SK-N-SH (cell line): ENCODE data around the gene CDH18.

Source experiments
- CHD2 ChIP-seq: fragments of 150-350 bp; IDR thresholded peaks from 2 replicates; pipeline ENCODE4 v1.6.1; 2018; ENCODE audit warnings: low read length; ENCODE audit not compliant: partially characterized antibody
- CTCF ChIP-seq: fragments of 200-600 bp; sonication (generic); IDR thresholded peaks from 2 replicates; pipeline ENCODE4 v1.6.1; 2017; ENCODE audit warnings: antibody characterized with exemption, mild to moderate bottlenecking, moderate library complexity
- EP300 ChIP-seq, 2 experiments: IDR thresholded peaks; 2 replicates each; pipeline versions ENCODE4 v1.4.0 to v1.6.1; 2012; ENCODE audit warnings: borderline replicate concordance in 1 of 2, low read depth in 1 of 2, low read length in 1 of 2
- EZH2phosphoT487 ChIP-seq: fragments of 200-600 bp; sonication (generic); IDR thresholded peaks from 2 replicates; pipeline ENCODE4 v1.6.1; 2017; ENCODE audit warnings: low read depth, mixed run types, mild to moderate bottlenecking, antibody characterized with exemption, moderate library complexity, borderline replicate concordance
- GABPA ChIP-seq: IDR thresholded peaks from 2 replicates; pipeline ENCODE4 v1.4.0; 2012; ENCODE audit warnings: low read depth, mild to moderate bottlenecking
- POLR2AphosphoS5 ChIP-seq: IDR thresholded peaks from 2 replicates; pipeline ENCODE4 v1.6.1; 2012; ENCODE audit warnings: low read depth, low read length
- RFX5 ChIP-seq: IDR thresholded peaks from 2 replicates; pipeline ENCODE4 v1.6.1; 2012; ENCODE audit warnings: mild to moderate bottlenecking, improper control_type of control experiment, low read length
- YY1 ChIP-seq: IDR thresholded peaks from 2 replicates; pipeline ENCODE4 v1.4.0; 2012; ENCODE audit warnings: low read depth, mild to moderate bottlenecking
- TF ChIP-seq, protein P1 (sequence below): fragments of 150-350 bp; IDR thresholded peaks from 2 replicates; pipeline ENCODE4 v1.6.1; 2016; ENCODE audit warnings: mild to moderate bottlenecking, low read depth, low read length

DNA sequence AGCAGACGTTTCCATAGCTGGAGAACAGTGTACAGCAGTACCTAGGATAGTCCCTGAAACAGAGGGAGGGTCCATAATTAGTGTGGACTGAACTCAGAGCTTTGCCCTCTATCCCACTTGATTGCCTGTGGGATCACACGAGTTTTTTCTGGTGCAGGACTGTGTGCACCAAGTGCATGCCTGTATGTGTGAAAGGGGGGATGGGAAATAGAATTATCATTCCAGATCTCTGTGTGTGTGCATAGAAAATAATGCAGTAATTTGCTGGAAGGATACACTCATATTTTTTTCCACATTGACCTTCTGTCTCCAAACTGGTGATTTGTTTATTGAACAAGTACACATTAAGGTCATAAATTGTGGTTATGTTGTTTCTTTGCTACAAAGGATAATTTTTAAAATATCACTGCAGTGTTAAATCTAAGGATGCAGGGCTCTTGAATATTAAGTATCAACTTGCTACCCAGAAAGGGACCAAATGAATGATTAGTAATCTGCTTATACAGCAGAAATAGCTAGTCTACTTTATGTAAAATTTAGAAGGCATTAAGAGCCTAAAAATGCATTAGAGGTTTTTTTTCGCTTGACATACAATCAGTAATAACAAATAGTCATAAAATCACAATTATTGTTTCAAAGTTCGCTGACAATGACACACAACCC lies 292.9 kb downstream of the CDH18 start:
- no peak for TF ChIP-seq CTCF
- TF ChIP-seq EZH2phosphoT487: no peak
- TF ChIP-seq, protein P1, sequence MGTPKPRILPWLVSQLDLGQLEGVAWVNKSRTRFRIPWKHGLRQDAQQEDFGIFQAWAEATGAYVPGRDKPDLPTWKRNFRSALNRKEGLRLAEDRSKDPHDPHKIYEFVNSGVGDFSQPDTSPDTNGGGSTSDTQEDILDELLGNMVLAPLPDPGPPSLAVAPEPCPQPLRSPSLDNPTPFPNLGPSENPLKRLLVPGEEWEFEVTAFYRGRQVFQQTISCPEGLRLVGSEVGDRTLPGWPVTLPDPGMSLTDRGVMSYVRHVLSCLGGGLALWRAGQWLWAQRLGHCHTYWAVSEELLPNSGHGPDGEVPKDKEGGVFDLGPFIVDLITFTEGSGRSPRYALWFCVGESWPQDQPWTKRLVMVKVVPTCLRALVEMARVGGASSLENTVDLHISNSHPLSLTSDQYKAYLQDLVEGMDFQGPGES: no peak
- TF ChIP-seq POLR2AphosphoS5: no peak
- no peak for TF ChIP-seq YY1
- TF ChIP-seq CHD2: no peak
- no peak for TF ChIP-seq RFX5
- TF ChIP-seq EP300 (IDR thresholded peaks at IDR 0.05; ENCODE audit: borderline replicate concordance in 1 of 2, low read depth in 1 of 2, low read length in 1 of 2): no peak
- TF ChIP-seq GABPA: no peak
